GM12801 (cell line): ENCODE measurements around the gene ERLEC1.

Experiments
- TF ChIP-seq, protein P1 (sequence below): IDR thresholded peaks from one replicate; pipeline ENCODE4 v1.5.1; 2011; ENCODE audit warnings: control low read depth; ENCODE audit not compliant: insufficient read length; ENCODE audit errors: extremely low read depth

Gene ERLEC1

DNA sequence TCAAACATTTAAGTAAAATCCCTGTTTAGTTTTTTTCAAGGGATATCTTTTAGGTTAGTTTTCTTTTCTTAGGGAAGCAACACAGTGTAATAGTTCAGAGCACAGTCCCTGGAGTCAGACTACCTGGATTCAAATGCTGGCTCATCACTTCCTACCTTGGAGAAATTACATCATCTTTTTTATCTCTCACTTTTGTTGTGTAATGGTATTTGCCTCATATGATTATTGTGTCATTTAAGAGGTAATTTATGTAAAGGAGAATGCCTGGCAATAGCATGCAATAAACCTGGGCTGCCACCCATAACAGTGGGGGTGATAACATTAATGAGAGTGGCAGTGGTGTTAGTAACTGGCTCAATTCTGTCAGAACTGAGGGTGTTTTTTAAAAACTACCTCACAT is 26.3 kb downstream of the ERLEC1 start:
- TF ChIP-seq, protein P1, sequence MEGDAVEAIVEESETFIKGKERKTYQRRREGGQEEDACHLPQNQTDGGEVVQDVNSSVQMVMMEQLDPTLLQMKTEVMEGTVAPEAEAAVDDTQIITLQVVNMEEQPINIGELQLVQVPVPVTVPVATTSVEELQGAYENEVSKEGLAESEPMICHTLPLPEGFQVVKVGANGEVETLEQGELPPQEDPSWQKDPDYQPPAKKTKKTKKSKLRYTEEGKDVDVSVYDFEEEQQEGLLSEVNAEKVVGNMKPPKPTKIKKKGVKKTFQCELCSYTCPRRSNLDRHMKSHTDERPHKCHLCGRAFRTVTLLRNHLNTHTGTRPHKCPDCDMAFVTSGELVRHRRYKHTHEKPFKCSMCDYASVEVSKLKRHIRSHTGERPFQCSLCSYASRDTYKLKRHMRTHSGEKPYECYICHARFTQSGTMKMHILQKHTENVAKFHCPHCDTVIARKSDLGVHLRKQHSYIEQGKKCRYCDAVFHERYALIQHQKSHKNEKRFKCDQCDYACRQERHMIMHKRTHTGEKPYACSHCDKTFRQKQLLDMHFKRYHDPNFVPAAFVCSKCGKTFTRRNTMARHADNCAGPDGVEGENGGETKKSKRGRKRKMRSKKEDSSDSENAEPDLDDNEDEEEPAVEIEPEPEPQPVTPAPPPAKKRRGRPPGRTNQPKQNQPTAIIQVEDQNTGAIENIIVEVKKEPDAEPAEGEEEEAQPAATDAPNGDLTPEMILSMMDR = no peak

DNA sequence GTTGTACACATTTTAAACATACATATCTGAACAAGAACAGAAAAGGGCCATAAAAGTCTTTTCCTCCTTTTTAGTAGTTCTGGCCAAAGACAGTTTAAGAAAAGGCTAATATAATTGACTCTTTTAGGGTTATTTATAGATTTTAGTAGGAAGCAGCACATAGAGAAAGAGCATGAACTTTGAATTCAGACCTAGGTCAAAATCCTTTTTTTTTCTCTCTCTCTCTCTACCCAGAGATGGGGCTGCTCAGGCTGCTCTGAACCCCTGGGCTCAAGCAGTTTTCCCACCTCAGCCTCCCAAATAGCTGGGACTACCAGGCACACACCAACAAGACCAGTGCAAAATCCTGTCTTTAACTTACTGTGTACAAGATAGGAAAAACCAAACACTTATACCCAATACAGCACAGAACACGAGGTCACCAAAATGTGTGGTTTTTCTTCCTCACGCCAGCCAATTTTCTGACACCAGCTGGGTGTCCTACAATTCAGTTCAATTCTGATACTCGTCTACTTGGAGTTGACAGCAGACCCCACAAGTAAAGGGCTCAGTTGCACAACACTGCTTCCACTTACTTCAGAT is 32.1 kb downstream of the ERLEC1 start:
- TF ChIP-seq, protein P1 = no peak

DNA sequence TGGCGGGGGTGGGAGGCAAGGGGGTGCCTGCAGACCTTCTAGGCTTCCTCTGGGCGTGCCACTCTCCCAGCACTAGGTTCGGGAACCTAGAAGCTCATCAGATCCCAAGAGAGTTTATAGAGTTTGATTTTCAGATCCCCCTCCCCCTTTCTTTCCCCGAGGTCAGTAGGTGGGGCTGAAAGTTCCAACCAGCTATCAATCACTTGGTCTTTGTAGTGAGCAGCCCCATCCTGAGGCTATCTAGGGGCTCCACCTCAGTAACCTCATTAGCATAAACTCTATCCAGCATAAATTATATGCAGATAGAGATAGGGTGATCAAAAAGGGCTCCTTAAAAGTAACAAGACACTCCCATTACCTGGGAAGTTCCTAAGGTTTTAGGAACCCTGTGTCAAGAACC is 32.8 kb downstream of the ERLEC1 start:
- TF ChIP-seq, protein P1 = no peak

DNA sequence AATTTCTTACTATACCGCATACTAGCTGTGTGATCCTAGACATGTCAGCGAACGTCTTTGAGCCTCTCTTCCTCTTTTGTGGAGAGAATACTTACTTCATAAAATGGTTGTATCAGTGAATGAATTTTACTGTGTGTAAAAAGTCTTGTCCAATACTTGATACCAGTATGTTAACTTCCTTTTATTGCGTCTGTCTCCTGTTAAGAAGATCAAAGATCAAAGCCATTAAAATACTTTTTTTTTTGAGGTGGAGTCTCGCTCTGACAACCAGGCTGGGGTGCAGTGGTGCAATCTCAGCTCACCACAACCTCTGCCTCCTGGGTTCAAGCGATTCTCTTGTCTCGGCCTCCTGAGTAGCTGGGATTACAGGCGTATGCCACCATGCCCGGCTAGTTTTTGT is 33.2 kb downstream of the ERLEC1 start:
- TF ChIP-seq, protein P1 = no peak

- TF ChIP-seq, protein P1 = no peak
Measured at GRCh38 chr2:53820711-53821110, 33.9 kb downstream of the ERLEC1 start.

GRCh38 chr2:53821810-53822209 is 35.0 kb downstream of the ERLEC1 start:
- TF ChIP-seq, protein P1 = no peak

DNA sequence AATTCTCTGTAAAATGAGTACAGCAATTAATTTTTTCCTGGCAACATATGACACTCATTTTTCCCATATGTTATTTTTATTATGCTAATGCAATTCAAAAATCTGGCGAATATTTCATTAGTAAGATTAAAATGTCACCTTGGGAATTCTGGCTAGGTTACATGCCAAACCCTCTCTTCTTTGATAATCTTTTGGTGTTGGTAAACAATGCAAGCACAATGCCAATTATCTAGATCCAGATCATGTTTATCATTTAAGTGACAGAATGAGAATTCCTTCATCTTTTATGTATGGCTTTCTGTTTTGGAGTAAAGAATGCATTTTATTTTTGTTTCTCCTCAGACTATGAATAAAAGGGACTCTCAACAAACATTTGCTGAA is 39.2 kb downstream of the ERLEC1 start:
- TF ChIP-seq, protein P1 = no peak
